GM21786 (cell line): ENCODE data around the gene C20orf144.

Source experiments
- ATAC-seq: cut with Tn5 transposase; IDR thresholded peaks from one replicate; pipeline ENCODE4 v1.9.1; 2021; ENCODE audit not compliant: unreplicated experiment

C20orf144 gene

GRCh38 chr20:33649201-33649681, 12.9 kb upstream of the C20orf144 start:
- ATAC-seq = no peak

DNA sequence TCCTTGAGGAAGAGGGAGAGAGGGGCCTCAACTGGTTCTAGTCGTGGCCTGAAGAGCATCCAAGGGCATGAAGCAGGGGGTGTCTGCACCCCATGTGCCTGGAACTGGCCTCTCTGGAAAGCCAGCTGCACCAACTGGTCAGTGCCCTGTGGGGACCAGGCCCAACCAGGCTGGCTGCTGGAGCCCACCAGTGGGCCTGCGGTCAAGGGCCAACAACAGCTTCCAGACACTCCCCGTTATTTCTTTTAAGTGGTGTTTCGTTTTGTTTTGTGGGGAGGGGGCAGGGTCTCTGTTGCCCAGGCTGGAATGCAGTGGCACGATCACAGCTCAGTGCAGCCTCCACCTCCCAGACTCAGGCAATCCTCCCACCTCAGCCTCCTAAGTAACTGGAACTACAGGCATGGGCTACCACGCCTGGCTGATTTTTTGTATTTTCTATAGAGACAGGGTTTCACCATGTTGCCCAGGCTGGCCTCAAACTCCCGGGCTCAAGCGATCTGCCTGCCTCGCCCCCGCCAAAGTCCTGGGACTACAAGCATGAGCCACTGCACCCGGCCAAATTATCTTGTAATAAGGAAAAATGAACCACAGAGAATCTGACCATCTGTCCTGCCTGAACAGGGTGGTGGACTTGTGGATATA, 11.9 kb upstream of the C20orf144 start:
- ATAC-seq = no peak

GRCh38 chr20:33650753-33651561, 11.2 kb upstream of the C20orf144 start:
- ATAC-seq = no peak

GRCh38 chr20:33651562-33652048, 10.5 kb upstream of the C20orf144 start:
- ATAC-seq = no peak

DNA sequence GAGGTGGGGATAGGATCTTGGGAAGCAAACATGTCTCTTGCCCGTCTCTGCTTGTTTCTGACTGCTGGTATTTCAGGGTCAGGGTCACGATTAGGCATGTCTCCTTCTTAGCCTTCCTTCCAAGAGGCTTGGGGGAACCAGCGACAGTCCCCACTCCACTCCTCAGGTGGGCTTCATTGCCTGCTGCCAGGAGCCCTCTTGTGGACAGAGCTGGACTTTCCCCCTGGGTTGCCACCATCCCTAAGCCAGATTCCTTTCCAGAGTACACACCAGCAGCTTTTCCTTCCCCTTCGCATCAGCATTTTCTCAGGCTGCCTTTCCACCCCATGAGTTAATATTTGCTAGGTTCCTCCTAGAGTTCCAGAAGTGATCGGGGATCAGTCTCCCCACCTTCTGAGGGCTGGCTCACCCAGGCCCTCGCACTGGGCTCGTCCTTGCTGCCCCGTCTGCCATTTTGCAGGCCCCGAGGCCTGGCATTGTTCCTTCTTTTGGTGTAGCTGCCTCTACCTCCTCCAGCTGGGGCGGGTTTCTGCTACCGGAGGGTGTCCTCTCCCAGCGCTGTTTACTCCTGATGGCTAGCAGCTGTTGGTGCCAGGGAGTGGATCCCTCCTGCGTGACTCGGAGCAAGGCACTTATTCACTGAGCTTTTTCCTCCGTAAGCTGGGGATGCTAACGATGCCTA, 8.8 kb upstream of the C20orf144 start:
- ATAC-seq = no peak

DNA sequence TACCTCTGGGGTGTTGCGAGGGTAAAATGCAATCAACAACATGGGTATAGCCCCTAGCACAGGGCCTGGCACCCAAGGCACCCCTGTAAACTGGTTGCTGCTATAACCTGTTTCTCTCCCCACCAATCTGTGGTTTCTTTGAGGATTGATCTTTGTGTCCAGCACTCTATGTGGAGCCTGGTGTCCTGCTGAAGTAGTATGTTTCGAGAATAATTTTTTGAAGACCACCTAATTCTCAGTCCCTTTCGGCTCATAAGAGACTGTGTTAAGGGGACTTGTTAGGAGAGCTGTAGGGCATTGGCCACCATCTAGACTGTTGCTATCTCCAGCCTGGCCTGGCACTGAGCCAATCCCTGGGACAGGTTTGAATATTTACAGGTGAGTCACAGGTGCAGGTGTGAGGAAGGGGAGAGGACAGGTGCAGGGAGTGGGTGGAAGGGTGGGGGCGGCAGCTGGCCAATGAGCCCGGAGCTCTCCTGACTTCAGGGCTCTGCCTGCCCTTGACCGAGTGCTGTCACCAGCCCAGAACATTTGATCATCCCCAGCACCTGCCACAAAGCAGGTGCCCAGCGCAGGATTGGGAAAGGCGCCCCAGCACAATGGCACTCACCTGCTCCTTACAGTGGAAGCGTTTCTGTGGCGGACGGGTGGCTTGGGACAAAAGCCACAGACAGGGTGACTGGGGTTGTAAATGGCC, 8.1 kb upstream of the C20orf144 start:
- no peak for ATAC-seq

DNA sequence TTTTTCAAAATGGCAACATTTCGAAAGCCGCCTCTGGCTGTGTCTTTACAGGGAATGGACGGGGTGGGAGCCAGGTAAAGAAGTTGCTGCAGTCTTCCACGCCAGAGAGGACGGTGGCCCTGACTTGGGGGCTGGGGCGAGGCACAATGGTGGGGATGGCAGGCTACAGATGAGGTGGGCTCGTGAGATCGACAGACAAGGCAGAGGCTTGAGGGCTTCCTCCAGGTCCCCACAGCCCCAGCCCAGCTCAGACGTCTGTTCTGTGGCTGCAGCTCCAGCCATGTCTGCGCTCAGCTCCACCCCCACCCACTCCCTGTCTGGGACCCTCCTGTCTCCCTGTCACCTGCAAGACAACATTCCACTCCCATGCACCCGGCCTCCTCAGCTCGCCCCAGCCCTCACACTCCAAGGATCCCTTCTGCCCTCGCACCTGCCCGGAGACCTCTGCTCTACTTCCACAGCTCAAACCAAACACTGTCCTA, 7.4 kb upstream of the C20orf144 start:
- ATAC-seq = no peak

DNA sequence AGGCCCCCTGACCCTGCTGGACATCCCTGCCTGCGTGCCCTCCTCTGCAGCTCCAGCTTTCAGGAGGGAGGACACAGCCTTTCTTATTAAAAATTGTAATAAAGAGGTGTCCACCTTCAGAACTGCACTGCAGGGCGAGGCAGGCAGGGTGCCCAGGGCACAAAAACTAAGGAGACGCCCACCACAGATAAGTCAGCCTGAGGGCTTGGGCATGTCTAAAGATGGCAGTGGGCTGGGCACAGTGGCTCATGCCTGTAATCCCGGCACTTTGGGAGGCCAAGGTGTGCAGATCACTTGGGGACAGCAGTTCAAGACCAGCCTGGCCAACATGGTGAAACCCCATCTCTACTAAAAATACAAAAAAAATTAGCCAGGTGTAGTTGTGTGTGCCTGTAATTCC, 7.0 kb upstream of the C20orf144 start:
- no peak for ATAC-seq

DNA sequence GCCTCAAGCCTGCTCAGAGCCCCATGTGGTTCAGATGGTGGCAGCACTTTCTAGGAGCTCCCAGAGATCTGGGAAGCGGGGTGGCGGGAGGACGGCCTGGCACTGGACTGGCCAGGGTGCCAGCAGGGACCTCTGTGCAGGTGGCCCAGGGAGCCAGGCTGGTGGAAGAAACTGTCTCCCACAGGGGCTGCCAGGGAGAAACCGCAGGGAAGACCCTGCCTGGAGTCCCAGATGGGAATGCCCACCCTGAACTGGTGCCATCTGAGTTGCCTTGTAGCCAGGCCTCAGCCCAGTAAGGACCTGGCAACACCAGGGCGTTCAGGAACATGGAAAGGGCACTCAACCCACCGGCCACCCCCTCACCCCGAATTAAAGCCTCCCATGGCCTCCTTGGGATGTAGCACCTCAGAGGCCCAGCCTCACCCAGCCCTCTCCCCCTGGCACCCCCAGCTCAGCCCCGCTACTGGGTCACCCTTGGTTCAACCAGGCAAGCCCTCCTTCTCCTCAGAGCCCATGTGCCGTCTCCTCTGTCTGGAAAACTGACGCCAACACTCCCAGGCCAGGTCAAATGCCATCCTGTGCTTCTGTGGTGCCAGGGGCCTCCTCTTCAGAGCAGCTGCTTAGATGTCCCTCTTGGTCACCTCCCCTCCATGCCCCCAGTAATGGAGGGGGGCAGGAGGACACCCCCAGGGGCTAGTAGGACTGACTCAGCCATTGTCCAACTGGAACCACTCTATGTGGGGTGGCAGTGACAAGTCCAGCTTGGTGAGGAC, 5.9 kb upstream of the C20orf144 start:
- no peak for ATAC-seq

GRCh38 chr20:33656783-33657703, 5.1 kb upstream of the C20orf144 start:
- ATAC-seq = no peak

DNA sequence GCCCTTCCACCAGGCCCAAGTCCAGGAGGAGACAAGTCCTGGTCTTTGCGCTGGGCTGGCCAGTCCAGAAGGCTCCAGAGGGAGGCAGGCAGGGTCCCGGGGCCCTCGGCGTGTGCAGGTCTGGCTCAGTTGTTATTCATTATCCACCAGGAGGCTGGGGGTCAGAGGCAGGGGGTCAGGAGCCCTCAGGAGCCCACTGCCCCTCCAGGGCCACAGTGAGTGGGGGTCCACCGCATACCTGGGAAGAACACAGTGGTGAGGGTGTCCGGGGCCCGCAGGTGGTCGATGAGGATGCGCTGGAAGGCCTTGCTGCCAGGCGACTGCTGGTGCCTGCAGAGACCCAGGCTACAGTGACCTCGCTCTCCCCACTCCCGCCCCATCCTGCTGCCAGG, 4.4 kb upstream of the C20orf144 start:
- no peak for ATAC-seq

DNA sequence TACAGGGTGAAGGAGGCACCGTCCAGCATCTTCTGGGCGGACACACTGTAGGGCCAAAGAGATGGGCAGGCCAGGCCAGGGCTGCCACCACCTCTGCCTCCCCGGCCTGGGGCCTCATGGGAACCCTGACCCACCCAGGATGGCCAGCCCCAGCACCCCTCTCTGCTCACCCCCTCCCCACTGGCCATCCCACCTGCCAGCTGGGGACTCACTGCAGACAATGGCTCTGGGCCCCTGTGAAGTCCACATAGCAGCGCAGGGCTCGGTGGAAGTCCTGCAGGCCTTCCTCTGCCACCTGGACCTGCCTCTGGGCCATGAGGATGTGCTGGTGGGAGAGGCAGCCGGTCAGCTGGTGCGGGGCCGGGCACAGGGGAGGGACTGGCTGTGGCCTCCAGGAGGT, 3.6 kb upstream of the C20orf144 start:
- no peak for ATAC-seq

GRCh38 chr20:33658929-33659328, 3.2 kb upstream of the C20orf144 start:
- ATAC-seq = no peak

GRCh38 chr20:33659341-33660034, 2.6 kb upstream of the C20orf144 start:
- ATAC-seq = no peak

DNA sequence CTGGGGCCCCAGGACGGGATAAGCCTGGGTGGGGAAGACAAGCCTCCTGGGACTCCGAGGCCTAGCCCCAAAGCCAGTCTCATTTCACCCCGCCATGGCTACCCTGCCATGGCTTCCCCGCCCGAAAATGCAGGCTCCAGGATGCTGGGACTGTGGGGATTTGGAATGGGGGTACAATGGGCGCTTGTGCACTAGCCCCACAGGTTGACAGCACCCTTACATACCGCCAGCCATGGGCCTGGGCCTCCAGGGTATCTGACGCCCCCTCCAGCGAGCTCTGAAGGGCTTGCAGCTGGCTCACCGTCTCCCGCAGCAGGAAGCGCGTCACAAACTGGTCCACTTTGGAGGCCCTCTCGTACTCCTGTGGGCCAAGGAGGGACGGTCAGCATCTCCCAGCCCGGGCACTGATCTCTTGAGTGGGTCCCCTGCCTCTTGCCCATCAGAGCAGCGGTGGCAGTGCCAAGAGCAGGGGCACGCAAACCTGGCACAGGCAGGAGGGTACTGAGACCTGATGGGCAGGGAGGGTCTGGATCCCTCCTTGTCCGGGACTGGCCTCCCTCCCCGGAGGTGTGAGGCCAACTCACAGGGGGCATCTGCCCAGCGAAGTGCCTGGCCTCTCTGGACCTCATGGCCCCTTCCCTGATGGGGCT, 2.0 kb upstream of the C20orf144 start:
- ATAC-seq = no peak

DNA sequence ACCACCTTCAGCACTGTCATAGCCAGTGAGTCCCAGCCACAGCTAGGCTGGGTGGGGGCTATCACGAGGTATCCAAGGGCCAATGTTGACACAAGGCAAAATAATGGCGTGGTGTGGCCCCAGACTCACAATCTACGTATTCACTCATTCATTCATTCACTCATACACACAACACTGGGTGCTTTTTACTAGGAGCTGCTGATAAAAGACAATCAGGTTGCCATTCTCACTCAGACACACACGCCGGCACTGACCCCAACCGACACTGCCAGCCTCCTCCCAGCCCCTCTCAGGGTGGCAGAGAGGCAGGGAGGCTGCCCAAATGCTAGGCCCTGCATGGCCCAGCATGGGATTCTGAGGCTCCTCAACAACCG, 1.5 kb upstream of the C20orf144 start:
- no peak for ATAC-seq

DNA sequence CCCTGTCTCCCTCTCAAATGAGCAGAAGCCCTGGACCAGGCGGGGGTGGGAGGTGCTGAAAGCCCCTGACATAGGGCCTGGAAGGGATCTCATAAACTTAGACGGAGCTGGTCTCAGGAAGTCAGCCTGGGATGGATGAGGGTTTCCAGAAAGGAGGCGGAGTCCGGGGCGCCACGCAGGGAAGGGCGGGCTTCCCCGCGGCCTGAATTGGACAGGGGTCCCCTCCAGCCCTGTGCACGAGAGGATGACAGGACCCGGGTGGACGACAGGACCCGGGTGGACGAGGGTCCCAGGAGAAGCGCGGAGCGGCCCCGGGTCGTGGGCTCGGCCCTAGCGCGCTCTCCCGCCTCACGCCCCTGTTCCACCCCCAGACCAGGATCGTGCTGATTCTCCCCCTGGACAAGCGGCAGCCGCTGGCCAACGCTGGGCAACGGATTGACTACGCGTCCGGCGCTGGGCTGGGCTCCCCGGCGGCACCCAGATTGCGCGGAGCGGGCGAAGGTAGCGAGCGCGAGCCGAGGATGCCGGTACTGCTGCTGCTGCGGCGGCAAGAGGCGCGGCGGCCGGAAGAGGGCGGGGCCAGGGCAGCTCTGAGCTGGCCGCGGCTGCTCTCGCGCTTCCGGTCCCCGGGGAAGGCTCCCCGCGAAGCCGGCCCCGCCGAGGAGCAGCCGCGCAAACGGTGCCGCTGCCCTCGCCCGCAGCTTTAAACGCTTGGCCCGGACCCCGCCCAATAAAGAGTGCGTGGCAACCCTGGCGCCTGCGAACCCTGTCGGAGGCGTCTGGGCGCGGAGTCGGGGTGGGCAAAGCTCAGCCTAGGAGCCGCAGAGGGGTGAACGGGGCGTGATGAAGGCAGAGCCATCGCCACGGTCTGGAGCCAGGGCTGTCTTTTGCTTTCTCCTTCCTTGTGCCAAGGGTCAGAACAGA, 1.3 kb downstream of the C20orf144 start:
- ATAC-seq = no peak
